ENCODE data around the gene LSM12.
"Not testable (repeated sequence)": the region's sequence is repeated elsewhere in the genome, so short reads cannot be mapped to it uniquely, and the experiment has no call there.

Gene LSM12

DNA sequence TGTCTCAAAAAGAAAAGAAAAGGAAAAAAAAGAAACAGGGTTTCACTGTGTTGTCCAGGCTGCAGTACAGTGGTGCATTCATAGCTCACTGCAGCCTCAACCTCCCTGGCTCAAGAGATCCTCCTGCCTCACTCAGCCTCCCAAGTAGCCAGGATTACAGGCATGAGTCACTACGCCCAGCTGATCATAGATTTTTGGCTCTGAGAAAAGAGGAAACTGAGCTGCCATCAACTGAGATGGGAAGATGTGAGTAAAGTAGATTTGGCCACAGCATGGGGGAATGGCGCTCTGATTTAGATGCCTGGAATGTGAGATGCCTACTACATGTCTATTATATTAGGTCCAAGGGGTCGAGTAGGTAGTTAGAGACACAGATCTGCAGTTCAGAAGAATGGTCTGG, 67.9 kb downstream of the LSM12 start:
- no peak overlapping the region for H3K4me3 ChIP-seq (ENCODE audit: control insufficient read depth, low read depth, low read length)
- no peak for TF ChIP-seq CTCF (conservative IDR thresholded peaks at IDR 0.05; ENCODE audit: control insufficient read depth, insufficient read depth, low read depth, low read length)
- peak; percentile 87 for DNase-seq (ENCODE audit: low read depth)

GRCh38 chr17:43997180-43997579, 69.3 kb downstream of the LSM12 start:
- not testable (repeated sequence) for DNase-seq (ENCODE audit: low read depth)

GRCh38 chr17:43995150-43995471, 71.4 kb downstream of the LSM12 start:
- TF ChIP-seq CTCF (conservative IDR thresholded peaks at IDR 0.05; ENCODE audit: control insufficient read depth, insufficient read depth, low read depth, low read length) = no peak
- DNase-seq (ENCODE audit: low read depth) = no peak
- peak overlapping the region; percentile 44 for H3K4me3 ChIP-seq (ENCODE audit: control insufficient read depth, low read depth, low read length)

More at GRCh38 chr17:43997180-43997579, 69.3 kb downstream of the LSM12 start:
- not testable (repeated sequence) for H3K4me3 ChIP-seq (ENCODE audit: control insufficient read depth, low read depth, low read length)

GRCh38 chr17:43994272-43995149, 72.0 kb downstream of the LSM12 start:
- DNase-seq (ENCODE audit: low read depth) = peak; percentile 62
- peak; percentile 74 for TF ChIP-seq CTCF (conservative IDR thresholded peaks at IDR 0.05; ENCODE audit: control insufficient read depth, insufficient read depth, low read depth, low read length)
- peak overlapping the region; percentile 44 for H3K4me3 ChIP-seq (ENCODE audit: control insufficient read depth, low read depth, low read length)

DNA sequence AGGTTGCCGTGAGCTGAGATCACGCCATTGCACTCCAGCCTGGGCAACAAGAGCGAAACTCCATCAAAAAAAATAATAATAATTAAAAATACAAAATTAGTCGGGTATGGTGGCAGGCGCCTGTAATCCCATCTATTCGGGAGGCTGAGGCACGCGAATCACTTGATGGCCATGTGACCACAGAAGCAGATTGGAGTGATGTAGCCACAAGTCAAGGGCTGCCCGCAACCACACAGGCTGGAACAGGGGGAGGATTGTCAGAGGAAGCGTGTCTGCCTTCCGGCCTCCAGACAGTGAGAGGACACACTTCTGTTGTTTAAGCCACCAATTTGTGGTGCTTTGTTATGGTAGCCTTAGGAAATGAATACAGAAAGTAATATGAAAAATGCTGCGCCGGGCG, 73.8 kb downstream of the LSM12 start:
- no peak for DNase-seq (ENCODE audit: low read depth)
- TF ChIP-seq CTCF (conservative IDR thresholded peaks at IDR 0.05; ENCODE audit: control insufficient read depth, insufficient read depth, low read depth, low read length) = no peak
- no peak overlapping the region for H3K4me3 ChIP-seq (ENCODE audit: control insufficient read depth, low read depth, low read length)

GRCh38 chr17:43988301-43988700, 78.2 kb downstream of the LSM12 start:
- no peak overlapping the region for H3K4me3 ChIP-seq (ENCODE audit: control insufficient read depth, low read depth, low read length)
- no peak for DNase-seq (ENCODE audit: low read depth)
- no peak for TF ChIP-seq CTCF (conservative IDR thresholded peaks at IDR 0.05; ENCODE audit: control insufficient read depth, insufficient read depth, low read depth, low read length)

DNA sequence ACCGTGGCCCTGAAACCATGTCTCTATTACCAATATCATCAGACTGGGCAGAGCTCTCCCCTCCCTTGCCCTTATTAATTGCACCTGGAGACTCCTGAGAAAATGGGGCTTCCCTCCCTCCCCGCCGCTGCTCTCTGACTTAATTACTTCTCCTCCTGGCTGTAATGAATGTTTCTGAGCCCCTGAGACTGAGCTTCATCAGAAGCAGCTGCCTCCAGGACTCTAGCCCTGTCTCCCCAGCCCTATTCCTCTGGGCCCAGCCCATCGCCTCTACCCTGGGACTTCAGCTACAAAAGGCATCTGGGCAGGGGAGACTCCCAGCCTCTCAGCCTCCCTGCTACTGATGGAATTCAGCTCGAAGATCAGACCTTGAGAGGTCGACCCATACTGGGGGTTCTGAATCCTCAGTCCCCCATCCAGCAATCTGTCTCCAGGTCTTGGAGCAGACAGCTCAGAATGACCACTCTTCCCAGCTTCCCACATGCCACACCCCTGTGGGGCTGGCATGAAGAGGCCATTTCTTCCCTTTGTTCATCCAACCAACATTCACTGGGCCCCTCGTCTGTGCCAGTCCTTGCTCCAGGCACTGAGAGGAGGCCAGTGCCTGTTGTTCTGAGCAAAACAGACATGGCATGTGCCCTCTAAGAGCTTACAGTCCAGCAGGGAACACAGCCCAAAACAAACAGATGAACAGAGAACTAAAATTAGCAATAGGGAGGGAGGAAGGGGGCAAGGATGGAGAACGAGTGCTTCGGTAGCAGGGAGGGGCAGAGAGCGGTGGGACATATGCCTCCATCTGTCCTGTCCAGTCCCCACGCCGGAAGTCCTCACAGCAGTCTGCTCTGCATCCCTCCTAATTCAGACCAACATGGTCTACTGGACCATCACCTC, 79.1 kb downstream of the LSM12 start:
- no peak overlapping the region for H3K4me3 ChIP-seq (ENCODE audit: control insufficient read depth, low read depth, low read length)
- DNase-seq (ENCODE audit: low read depth) = no peak
- TF ChIP-seq CTCF (conservative IDR thresholded peaks at IDR 0.05; ENCODE audit: control insufficient read depth, insufficient read depth, low read depth, low read length) = no peak
